ENCODE data around the gene CELSR1.

DNA sequence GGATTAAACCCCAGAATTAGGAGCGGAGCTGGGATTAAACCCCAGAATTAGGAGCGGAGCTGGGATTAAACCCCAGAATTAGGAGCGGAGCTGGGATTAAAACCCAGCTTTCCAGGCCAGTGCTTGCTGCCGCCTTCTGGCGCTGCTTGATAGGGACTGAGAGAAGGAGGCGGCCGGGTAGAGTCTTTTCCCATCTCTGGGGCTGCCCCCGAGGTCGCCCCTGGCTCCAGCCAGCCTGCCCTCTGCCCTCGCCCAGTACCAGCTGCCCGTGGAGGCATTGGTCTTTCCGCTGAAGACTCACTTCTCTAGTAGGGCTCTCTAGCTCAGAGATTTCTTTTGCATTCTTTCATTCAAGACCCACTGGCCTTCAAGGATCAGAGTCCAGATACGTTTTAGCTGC, 196.7 kb downstream of the CELSR1 start:
- TF ChIP-seq, protein P1, sequence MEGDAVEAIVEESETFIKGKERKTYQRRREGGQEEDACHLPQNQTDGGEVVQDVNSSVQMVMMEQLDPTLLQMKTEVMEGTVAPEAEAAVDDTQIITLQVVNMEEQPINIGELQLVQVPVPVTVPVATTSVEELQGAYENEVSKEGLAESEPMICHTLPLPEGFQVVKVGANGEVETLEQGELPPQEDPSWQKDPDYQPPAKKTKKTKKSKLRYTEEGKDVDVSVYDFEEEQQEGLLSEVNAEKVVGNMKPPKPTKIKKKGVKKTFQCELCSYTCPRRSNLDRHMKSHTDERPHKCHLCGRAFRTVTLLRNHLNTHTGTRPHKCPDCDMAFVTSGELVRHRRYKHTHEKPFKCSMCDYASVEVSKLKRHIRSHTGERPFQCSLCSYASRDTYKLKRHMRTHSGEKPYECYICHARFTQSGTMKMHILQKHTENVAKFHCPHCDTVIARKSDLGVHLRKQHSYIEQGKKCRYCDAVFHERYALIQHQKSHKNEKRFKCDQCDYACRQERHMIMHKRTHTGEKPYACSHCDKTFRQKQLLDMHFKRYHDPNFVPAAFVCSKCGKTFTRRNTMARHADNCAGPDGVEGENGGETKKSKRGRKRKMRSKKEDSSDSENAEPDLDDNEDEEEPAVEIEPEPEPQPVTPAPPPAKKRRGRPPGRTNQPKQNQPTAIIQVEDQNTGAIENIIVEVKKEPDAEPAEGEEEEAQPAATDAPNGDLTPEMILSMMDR (IDR thresholded peaks at IDR 0.05; ENCODE audit: insufficient read depth, low read depth, low read length), result no peak
- no peak for TF ChIP-seq EZH2 (IDR thresholded peaks at IDR 0.05; ENCODE audit: insufficient read depth, low read length)
